RWPE2 (cell line): Measurements from ENCODE around the gene AIP.

Experiments
- ATAC-seq: fragments of 200-7000 bp; cut with Tn5 transposase; 3 replicates; pipeline ENCODE4 v1.9.1; 2021; ENCODE audit warnings: low read depth
- DNase-seq: peaks from one replicate; pipeline ENCODE4 v3.0.0-alpha.2; 2020; ENCODE audit warnings: low spot score
- H3K27ac ChIP-seq: fragments of 450-650 bp; 2 replicates; pipeline ENCODE4 v1.5.1; 2017; ENCODE audit warnings: mild to moderate bottlenecking; ENCODE audit not compliant: poor library complexity, severe bottlenecking
- H3K27me3 ChIP-seq: fragments of 250-450 bp; sonication (Bioruptor Pico); 2 replicates; pipeline ENCODE4 v1.5.1; 2021; ENCODE audit warnings: mild to moderate bottlenecking, moderate library complexity; ENCODE audit not compliant: insufficient read depth, poor library complexity, severe bottlenecking
- H3K36me3 ChIP-seq: fragments of 250-450 bp; sonication (Bioruptor Pico); 2 replicates; pipeline ENCODE4 v1.5.1; 2020; ENCODE audit warnings: low read depth, mild to moderate bottlenecking, moderate library complexity
- H3K4me1 ChIP-seq: fragments of 250-450 bp; sonication (Bioruptor Pico); 2 replicates; pipeline ENCODE4 v1.5.1; 2021; ENCODE audit warnings: mild to moderate bottlenecking, moderate library complexity; ENCODE audit not compliant: insufficient read depth, poor library complexity, severe bottlenecking
- H3K4me3 ChIP-seq: fragments of 250-450 bp; sonication (Bioruptor Pico); 2 replicates; pipeline ENCODE4 v1.5.1; 2021; ENCODE audit warnings: mild to moderate bottlenecking, moderate library complexity; ENCODE audit not compliant: severe bottlenecking
- H3K9me3 ChIP-seq: fragments of 250-450 bp; sonication (Bioruptor Pico); 2 replicates; pipeline ENCODE4 v1.5.1; 2021; ENCODE audit warnings: mild to moderate bottlenecking, moderate library complexity; ENCODE audit not compliant: severe bottlenecking
- TF ChIP-seq, protein P1 (sequence below): fragments of 450-650 bp; IDR thresholded peaks from one replicate; pipeline ENCODE4 v1.5.1; 2017; ENCODE audit warnings: mild to moderate bottlenecking, moderate library complexity; ENCODE audit not compliant: poor library complexity, severe bottlenecking

The AIP gene

DNA sequence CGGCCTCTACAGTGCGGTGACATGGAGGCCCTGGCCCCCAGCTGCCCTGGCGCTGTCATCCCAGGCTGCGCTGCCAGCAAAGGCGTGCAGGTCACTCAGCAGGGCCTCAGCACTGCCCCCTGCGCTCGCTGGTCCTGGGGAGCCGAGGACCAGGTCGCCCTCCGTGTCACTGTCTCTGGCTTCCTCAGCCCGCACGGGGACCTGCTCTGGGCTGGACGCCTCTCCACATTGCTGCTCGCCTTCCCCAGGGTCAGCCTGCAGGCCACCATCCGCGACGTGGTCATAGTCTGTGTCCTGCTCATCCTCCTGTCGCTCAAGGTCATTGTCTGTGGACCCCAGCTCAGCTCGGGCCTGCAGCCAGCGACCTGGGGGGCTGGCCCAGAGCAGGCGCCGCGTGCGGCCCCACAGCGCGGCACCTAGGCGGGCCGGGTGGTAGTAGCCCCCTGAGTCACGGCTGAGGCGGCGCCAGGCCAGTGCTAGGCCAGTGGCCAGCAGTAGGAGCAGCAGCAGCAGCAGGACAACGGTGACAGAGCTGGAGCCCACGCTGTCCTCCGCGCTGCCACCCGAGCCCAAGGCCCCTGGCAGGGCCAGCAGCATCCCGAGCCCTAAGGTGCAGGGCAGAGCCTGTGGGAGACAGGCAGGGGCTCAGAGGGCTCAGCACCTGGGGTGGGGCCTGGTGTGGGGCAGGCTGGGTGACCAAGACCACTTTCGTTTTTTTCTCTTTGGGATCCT is 46.9 kb upstream of the AIP start:
- DNase-seq (no peak), ATAC-seq (0 out of 3 replicates have a peak, but pooled peaks have one; percentile 2)
- Histone ChIP-seq H3K27ac (no peak overlapping the region), H3K36me3 (peaks cover 42% of the 10 kb centered on the region), H3K27me3 (no peaks in the 10 kb centered on the region), H3K9me3 (no peaks in the 10 kb centered on the region), H3K4me1 (no peaks in the 10 kb centered on the region), H3K4me3 (no peak overlapping the region)
- TF ChIP-seq, protein P1, sequence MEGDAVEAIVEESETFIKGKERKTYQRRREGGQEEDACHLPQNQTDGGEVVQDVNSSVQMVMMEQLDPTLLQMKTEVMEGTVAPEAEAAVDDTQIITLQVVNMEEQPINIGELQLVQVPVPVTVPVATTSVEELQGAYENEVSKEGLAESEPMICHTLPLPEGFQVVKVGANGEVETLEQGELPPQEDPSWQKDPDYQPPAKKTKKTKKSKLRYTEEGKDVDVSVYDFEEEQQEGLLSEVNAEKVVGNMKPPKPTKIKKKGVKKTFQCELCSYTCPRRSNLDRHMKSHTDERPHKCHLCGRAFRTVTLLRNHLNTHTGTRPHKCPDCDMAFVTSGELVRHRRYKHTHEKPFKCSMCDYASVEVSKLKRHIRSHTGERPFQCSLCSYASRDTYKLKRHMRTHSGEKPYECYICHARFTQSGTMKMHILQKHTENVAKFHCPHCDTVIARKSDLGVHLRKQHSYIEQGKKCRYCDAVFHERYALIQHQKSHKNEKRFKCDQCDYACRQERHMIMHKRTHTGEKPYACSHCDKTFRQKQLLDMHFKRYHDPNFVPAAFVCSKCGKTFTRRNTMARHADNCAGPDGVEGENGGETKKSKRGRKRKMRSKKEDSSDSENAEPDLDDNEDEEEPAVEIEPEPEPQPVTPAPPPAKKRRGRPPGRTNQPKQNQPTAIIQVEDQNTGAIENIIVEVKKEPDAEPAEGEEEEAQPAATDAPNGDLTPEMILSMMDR = no peak

DNA sequence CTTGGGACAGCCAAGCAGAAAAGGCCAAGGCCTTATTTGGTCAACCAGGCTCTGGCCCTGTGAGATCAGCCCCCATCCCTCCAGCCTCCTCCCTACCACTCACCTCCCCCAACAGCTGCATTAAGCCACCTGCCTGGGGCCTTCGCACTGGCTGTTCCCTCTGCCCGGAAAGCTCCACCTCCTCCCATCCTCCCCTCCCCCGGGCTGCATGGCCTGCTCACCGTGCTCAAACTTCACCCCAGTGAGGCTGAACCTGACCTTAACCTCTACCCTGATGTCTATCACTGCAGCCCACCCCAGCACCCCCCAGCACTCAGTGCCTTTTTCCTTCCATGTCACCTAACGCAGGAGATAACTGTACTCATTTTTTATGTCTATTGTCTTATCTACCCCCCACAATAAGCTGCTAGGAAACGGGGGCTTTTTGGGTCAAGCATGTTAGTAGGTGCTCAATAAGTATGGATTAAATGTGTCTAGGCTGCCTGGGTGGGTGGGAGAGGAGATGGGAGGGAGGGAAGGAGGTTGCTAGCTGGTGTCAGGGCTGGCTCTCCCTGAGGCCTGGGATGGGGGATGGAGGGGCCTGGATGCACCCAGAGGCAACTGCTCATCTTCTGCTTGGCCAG is 46.3 kb upstream of the AIP start:
- H3K9me3 ChIP-seq = no peaks in the 10 kb centered on the region
- H3K4me1 ChIP-seq = no peaks in the 10 kb centered on the region
- H3K27me3 ChIP-seq = no peaks in the 10 kb centered on the region
- ATAC-seq = peak; percentile 10; the same call in 1 of the 3 replicates
- H3K36me3 ChIP-seq = peaks cover 40% of the 10 kb centered on the region
- TF ChIP-seq, protein P1 = no peak
- no peak overlapping the region for H3K27ac ChIP-seq
- H3K4me3 ChIP-seq = no peak overlapping the region
- no peak for DNase-seq

DNA sequence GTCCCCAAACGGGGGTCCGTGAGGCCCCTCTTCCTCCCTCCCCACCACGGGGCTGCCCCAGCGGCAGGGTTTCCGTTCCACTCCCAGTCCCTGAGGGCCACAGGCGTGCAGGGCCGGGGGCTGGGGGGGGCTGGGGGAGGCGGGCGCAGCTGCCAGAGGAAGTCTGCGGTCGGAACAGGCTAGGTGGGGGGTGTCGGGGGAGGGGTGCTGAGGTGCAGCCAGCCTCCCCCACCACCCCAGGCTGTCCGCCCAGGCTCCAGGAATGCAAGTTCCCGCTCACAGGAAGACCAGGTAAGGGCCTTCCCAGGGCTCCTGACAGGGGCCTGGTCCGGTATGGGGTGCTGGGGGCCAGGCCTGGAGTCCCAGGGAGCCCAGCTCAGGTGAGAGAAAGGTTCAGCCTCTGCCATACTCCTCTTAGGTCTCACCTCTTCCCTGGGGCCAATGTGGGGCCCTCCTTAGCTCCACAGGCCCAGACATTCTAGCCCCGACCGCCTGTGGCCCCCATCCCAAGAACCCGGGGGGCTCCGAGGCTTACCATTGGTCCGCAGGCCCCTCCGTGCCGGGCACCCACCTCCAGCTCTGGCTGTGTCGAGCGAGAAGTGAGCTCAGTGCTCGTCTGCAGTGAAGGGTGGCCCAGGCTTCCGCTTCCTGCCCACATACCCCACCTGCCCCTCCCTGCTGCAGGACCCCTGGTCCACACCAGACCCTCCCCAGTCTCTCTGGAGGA is 45.6 kb upstream of the AIP start, which contains the start of gene PTPRCAP:
TSS of gene PTPRCAP (minus strand) at position 601 of the 727 bp plus-strand sequence. CDS start at position 538, 63 bp downstream.
- H3K4me3 ChIP-seq = no peak within 1 kb of the TSS
- H3K36me3 ChIP-seq = peaks cover 39% of the 10 kb centered on the region
- H3K9me3 ChIP-seq = no peaks in the 10 kb centered on the region
- no peaks in the 10 kb centered on the region for H3K27me3 ChIP-seq
- no peak for DNase-seq
- no peak within 1 kb of the TSS for H3K27ac ChIP-seq
- H3K4me1 ChIP-seq = no peaks in the 10 kb centered on the region
- TF ChIP-seq, protein P1 = no peak
- ATAC-seq = no peak

DNA sequence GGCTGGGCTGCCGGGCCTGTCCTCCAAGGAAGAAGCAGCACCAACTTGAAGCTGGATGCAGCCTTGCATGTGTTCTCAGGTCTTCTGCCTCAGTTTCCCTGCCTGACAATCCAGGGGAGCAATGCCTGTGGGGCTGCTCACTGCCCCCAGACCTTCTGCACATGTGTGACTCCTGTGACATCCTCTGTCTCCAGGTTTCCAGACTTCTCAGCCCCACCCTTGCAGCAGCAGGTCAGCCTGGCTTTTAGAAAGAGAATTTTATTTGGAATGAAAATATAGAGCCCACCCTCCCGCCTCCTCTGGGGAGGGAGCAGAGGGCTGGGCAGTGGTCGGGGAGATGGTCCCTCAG is 45.0 kb upstream of the AIP start:
- Histone ChIP-seq H3K36me3 (peaks cover 33% of the 10 kb centered on the region), H3K27me3 (no peaks in the 10 kb centered on the region), H3K4me1 (no peaks in the 10 kb centered on the region), H3K9me3 (no peaks in the 10 kb centered on the region), H3K4me3 (no peak overlapping the region), H3K27ac (no peak overlapping the region)
- ATAC-seq (no peak), DNase-seq (no peak)
- TF ChIP-seq, protein P1 = no peak
